Activated naive CD4-positive, alpha-beta T cell treated with anti-CD3 and anti-CD28 coated beads, Interleukin-2, amount 50 U/mL, for 24 hours (primary cell): Measurements from ENCODE around the gene COA6.
A peak's percentile ranks its signal among the peaks of the same experiment; 100 is the strongest.
"Not testable (repeated sequence)": the region's sequence is repeated elsewhere in the genome, so short reads cannot be mapped to it uniquely, and the experiment has no call there.

Source experiments
- H3K27ac Mint-ChIP-seq: one replicate; pipeline ENCODE4 v1.8.0; 2021; ENCODE audit warnings: mild to moderate bottlenecking, mixed read lengths
- H3K27me3 Mint-ChIP-seq: one replicate; pipeline ENCODE4 v1.8.0; 2021; ENCODE audit warnings: mixed read lengths
- H3K36me3 Mint-ChIP-seq: one replicate; pipeline ENCODE4 v1.8.0; 2021; ENCODE audit warnings: mixed read lengths
- H3K4me1 Mint-ChIP-seq: one replicate; pipeline ENCODE4 v1.8.0; 2021; ENCODE audit warnings: mixed read lengths
- H3K4me3 Mint-ChIP-seq: one replicate; pipeline ENCODE4 v1.8.0; 2021; ENCODE audit warnings: mild to moderate bottlenecking, mixed read lengths
- H3K9me3 Mint-ChIP-seq: one replicate; pipeline ENCODE4 v1.8.0; 2021; ENCODE audit warnings: mixed read lengths

Gene COA6

DNA sequence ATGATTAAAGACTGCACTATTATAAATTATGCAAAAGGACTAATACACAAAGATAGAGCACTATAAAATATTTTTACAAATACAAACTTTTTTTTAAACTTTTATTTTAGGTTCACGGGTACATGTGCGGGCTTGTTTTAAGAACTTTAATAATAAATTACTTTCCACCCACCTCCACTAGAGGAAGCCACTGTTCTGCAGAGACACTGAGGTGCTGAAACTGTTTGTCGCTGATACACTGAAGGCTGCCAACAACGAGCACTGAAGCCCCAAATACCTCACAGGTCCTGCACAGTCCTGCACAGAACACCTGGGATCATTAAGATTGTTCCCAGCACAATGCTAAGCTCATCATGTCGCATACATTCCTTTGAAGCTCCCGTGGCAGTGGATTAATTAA, 19.9 kb downstream of the COA6 start:
- Mint-ChIP-seq H3K27me3 (no peaks in the 10 kb centered on the region), H3K36me3 (peaks cover 12% of the 10 kb centered on the region), H3K9me3 (no peaks in the 10 kb centered on the region), H3K27ac (peak overlapping the region; percentile 70), H3K4me1 (peaks cover 42% of the 10 kb centered on the region), H3K4me3 (no peak overlapping the region)

DNA sequence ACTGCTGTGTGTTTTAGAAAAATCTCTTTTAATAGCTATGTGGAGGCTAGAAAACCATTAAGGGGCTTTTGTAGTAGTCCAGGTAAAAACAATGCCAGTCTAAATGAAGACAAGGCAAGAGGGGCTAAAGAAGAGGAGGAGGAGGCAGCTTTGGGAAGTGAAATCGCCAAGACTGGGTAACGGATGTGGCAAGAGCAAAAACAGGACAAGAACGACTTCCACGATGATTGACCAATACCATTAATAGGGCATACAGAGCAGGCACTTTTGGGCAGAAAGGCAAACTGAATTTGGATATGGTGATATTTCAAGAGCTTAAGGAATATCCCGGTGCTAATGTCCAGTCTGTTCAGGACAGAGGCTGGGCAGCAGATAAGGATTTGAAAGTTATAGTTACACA, 22.0 kb downstream of the COA6 start:
- Mint-ChIP-seq H3K4me3 (no peak overlapping the region), H3K27me3 (no peaks in the 10 kb centered on the region), H3K9me3 (no peaks in the 10 kb centered on the region), H3K27ac (peak overlapping the region; percentile 84), H3K4me1 (peaks cover 51% of the 10 kb centered on the region), H3K36me3 (peaks cover 15% of the 10 kb centered on the region)

DNA sequence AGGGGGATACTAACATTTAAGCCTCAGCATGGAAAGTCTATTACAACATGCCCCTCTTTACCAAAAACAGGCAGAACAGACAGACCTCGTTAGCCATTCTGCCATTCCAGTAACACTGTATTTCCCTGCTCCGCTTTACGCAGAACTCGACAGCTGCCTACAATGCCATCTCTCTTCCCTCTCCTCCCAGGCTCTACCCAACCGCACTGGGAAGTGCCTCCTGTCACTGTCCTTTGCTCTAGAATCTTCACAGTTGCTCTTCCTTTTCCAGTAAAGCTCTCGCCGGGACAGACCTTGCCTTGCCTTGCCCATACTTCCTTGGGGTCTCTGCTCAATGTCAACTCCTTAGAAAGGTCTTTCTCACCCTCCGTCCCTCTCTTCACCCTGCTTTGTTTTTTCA, 22.8 kb downstream of the COA6 start:
- Mint-ChIP-seq H3K27me3 (no peaks in the 10 kb centered on the region), H3K36me3 (peaks cover 15% of the 10 kb centered on the region), H3K9me3 (no peaks in the 10 kb centered on the region), H3K4me1 (peaks cover 59% of the 10 kb centered on the region), H3K27ac (peak overlapping the region; percentile 57), H3K4me3 (no peak overlapping the region)

DNA sequence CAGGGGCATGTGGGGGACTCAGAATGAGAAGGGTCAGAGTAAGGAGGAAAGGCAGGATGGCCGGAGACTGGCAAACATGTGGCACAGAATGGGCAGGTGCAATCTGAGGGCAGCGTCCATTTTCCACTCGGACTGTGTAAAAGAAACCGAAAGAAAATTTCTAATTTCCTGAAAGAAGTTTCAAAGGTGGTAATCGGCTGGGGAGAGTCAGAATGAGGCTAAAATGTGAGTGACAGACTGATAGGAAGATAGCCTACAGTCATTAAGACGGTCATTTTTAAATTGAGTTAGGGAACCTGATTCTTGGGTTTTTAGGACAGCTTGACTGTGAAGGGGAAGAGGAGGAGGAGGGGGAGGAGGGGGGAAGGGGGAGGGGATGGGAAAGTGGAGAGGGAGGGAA, 23.6 kb downstream of the COA6 start:
- peak overlapping the region; percentile 57 for H3K27ac Mint-ChIP-seq
- no peaks in the 10 kb centered on the region for H3K9me3 Mint-ChIP-seq
- no peak overlapping the region for H3K4me3 Mint-ChIP-seq
- H3K27me3 Mint-ChIP-seq: no peaks in the 10 kb centered on the region
- peaks cover 66% of the 10 kb centered on the region for H3K4me1 Mint-ChIP-seq
- peaks cover 19% of the 10 kb centered on the region for H3K36me3 Mint-ChIP-seq

DNA sequence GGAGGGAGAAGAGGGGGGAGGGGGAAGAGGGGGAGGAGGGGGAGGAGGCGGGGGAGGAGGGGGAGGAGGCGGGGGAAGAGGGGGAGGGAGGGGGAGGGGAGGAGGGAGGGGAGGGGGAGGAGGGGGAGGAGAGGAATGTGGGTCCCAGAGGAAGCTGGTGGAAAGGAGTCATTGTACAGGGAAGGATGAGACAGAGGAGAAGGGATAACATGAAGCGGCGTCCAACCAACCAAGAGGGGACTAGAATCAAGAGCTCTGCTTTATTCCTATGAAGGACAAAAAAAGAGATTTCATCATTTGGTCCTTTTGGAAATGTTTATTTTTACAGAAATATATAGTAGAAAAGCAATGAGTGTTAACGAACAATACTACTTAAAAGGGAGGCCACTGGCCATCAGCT, 24.5 kb downstream of the COA6 start:
- Mint-ChIP-seq H3K4me3 (no peak overlapping the region), H3K36me3 (peaks cover 19% of the 10 kb centered on the region), H3K27me3 (no peaks in the 10 kb centered on the region), H3K4me1 (peaks cover 74% of the 10 kb centered on the region), H3K9me3 (no peaks in the 10 kb centered on the region), H3K27ac (no peak overlapping the region)

DNA sequence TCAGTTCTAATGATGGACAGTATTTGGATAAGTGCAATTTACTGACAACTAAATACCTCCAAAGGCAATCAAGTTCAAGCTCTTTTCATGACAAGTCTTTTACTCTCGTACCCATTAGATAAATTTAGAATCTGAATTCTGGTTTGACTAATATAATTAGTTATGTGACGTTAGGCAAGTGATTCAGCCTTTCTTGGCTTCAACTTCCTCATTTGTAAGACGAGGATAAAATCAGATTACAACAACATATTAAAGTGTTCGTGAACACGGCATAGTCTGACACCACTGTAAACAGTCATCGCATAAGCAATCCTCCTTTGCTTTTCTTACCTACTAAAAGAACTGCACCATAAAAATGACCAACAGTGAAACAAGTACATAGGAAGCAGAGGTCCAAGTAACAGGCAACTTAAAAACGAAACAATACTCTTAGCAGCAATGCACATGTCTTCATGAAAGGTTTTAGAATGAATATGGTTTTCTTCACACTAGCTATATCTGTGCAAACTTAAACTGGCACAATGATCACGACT, 25.7 kb downstream of the COA6 start:
- no peaks in the 10 kb centered on the region for H3K27me3 Mint-ChIP-seq
- H3K4me1 Mint-ChIP-seq: peaks cover 76% of the 10 kb centered on the region
- H3K4me3 Mint-ChIP-seq: peak overlapping the region; percentile 89
- H3K36me3 Mint-ChIP-seq: peaks cover 22% of the 10 kb centered on the region
- H3K27ac Mint-ChIP-seq: peak overlapping the region; percentile 98
- no peaks in the 10 kb centered on the region for H3K9me3 Mint-ChIP-seq

DNA sequence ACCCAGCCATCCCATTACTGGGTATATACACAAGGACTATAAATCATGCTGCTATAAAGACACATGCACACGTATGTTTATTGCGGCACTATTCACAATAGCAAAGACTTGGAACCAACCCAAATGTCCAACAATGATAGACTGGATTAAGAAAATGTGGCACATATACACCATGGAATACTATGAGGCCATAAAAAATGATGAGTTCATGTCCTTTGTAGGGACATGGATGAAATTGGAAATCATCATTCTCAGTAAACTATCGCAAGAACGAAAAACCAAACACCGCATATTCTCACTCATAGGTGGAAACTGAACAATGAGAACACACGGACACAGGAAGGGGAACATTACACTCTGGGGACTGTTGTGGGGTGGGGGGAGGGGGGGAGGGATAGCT, 26.3 kb downstream of the COA6 start:
- Mint-ChIP-seq H3K4me1 (peaks cover 76% of the 10 kb centered on the region), H3K27ac (peak overlapping the region; percentile 98)

DNA sequence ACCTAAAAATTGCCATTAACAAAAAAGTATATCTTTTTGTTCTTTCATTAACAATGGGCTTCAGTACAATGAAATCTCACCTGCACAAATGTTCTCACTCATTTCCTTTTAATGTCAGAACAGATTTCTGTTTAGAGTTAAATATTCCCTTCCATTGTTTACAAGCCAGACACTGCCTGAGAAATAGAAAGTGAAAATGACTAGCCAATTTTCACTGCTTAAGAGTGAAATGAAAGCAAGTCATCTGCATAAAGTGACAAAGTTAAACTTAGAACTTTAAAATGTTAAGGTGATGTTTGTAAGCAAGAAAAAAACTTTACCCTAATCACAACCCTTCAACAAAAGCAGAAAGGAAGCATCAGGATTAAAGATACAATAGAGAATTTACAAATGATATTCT, 27.5 kb downstream of the COA6 start:
- peak overlapping the region; percentile 76 for H3K4me3 Mint-ChIP-seq

More for the DNA sequence above, 26.3 kb downstream of the COA6 start:
- Mint-ChIP-seq H3K4me3 (peak overlapping the region; percentile 89), H3K36me3 (peaks cover 22% of the 10 kb centered on the region)
- not testable (repeated sequence) for H3K27me3 Mint-ChIP-seq, H3K9me3 Mint-ChIP-seq

DNA sequence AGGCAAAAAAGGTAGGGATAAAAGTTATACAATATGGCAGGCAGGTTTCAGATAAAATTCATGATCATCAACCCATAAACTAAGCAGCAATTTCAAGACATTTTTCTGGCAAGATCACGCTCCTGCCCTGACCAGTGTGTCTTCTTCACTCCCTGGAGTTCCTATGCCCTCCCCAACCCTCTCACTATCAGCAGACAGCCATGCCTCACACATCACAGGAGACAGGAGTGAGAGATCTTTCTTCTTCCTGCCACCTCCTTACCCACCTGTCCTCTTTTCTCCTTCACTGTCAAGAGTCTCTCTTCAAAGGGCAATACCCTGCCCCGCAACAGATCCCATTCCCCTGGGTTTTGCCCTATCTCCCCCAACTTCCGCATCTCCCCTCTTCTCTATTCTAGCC, 28.4 kb downstream of the COA6 start:
- Mint-ChIP-seq H3K4me1 (peaks cover 83% of the 10 kb centered on the region), H3K27ac (peak overlapping the region; percentile 91), H3K36me3 (peaks cover 16% of the 10 kb centered on the region), H3K27me3 (no peaks in the 10 kb centered on the region), H3K9me3 (no peaks in the 10 kb centered on the region), H3K4me3 (peak overlapping the region; percentile 76)

More for the DNA sequence above, 27.5 kb downstream of the COA6 start:
- Mint-ChIP-seq H3K27me3 (no peaks in the 10 kb centered on the region), H3K27ac (peak overlapping the region; percentile 91), H3K9me3 (no peaks in the 10 kb centered on the region), H3K4me1 (peaks cover 81% of the 10 kb centered on the region), H3K36me3 (peaks cover 17% of the 10 kb centered on the region)

DNA sequence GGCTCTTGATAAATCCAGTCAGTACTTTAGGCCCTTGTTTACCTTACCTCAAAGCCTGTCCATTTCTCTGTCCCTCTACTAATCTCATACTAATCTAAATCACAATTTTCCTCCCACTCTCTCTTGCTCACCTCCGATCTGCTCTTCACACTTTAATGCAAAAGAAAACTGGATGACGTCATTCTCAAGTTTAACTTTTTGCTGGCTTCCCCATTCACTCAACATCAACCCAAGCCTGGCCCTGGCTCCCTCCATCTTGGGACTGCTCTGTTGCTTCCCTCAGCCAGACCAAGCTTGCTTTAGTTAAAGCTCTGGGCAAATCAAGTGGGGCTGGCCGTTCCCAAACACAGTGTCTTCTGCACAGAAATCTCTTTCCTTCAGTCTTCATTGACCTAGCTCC, 29.7 kb downstream of the COA6 start:
- Mint-ChIP-seq H3K4me3 (no peak overlapping the region), H3K27me3 (no peaks in the 10 kb centered on the region), H3K4me1 (peaks cover 90% of the 10 kb centered on the region), H3K36me3 (peaks cover 13% of the 10 kb centered on the region), H3K27ac (peak overlapping the region; percentile 88), H3K9me3 (no peaks in the 10 kb centered on the region)

DNA sequence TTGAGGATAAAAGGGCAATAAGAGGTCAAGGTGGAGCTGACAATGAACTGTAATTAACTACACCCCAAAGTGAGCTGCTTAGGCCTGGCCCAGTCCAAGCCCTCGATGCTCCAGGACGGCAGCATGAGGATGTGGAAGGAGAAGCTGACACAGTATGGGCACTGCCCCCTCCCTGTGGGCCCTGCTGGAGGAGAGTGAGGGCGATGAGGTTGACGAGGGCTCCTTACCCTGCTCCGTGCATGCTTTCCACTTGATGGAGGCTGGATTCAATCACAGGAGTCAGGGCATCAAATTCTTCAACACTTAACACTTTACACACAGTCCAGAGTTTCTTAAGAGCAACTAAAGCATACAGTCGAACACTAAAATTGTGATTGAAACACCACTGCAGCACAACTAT, 32.4 kb downstream of the COA6 start:
- Mint-ChIP-seq H3K9me3 (no peaks in the 10 kb centered on the region), H3K4me1 (peaks cover 84% of the 10 kb centered on the region), H3K4me3 (peak overlapping the region; percentile 56), H3K27ac (peak overlapping the region; percentile 91), H3K36me3 (peaks cover 11% of the 10 kb centered on the region), H3K27me3 (no peaks in the 10 kb centered on the region)

DNA sequence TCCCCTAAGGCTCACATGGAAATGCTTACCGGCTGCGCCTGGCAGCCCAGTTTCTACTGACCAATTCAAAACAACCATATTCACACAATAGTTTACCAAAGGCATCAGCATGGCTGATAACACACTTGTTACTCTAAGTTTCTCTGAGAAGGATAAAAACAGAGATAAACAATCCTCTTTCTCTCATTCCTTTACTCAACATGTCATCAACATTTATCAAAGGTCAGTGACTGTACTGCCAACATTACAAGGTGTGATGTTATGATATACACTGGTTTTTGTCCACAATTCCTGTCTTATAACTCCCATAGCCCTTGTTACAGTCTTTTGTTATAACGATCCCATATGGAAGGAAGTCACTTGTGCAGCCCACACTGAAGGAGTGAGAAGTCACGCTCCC, 33.6 kb downstream of the COA6 start:
- Mint-ChIP-seq H3K27me3 (no peaks in the 10 kb centered on the region), H3K9me3 (no peaks in the 10 kb centered on the region), H3K4me3 (no peak overlapping the region), H3K4me1 (peaks cover 72% of the 10 kb centered on the region), H3K36me3 (peaks cover 7% of the 10 kb centered on the region), H3K27ac (peak overlapping the region; percentile 91)

DNA sequence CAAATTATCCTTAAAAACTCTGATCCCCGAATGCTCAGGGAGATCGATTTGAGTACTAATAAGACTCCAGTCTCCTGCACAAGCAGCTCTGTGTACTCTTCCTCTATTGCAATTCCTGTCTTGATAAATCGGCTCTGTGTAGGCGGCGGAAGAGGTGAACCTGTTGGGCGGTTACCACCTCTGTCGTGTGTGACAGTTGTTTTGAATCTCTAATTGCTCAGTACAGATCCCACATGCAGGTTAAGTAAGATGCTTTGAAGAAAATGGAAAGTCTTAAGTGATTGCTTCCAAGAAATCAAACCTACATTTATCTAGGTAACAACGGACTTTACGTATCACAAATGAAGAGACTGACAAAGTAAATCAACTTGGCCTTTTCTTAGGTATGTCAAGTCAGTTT, 35.5 kb downstream of the COA6 start:
- no peaks in the 10 kb centered on the region for H3K27me3 Mint-ChIP-seq
- no peaks in the 10 kb centered on the region for H3K9me3 Mint-ChIP-seq
- H3K4me3 Mint-ChIP-seq: peak overlapping the region; percentile 79
- H3K27ac Mint-ChIP-seq: peak overlapping the region; percentile 97
- peaks cover 57% of the 10 kb centered on the region for H3K4me1 Mint-ChIP-seq
- H3K36me3 Mint-ChIP-seq: peaks cover 2% of the 10 kb centered on the region

DNA sequence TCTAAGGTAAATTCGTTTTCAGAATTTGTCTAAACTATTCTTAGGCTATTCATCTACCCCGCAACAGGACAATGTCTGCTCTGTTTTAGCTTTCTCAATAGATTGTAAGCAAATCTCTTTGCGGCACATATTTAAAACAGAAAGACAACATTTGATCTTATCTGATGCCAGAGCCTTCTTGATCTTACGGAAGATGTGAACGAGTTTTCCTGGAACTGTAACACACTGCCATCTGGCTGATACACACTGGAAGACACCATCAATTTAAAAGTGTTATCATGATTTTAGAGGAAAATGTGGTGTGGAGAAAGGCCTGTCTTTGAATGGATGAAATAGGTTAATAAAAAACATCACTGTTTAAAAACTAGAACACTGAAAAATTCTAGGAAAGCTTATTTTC, 36.1 kb downstream of the COA6 start:
- H3K36me3 Mint-ChIP-seq: peaks cover 3% of the 10 kb centered on the region
- no peaks in the 10 kb centered on the region for H3K27me3 Mint-ChIP-seq
- peaks cover 55% of the 10 kb centered on the region for H3K4me1 Mint-ChIP-seq
- no peaks in the 10 kb centered on the region for H3K9me3 Mint-ChIP-seq
- peak overlapping the region; percentile 97 for H3K27ac Mint-ChIP-seq
- peak overlapping the region; percentile 79 for H3K4me3 Mint-ChIP-seq

DNA sequence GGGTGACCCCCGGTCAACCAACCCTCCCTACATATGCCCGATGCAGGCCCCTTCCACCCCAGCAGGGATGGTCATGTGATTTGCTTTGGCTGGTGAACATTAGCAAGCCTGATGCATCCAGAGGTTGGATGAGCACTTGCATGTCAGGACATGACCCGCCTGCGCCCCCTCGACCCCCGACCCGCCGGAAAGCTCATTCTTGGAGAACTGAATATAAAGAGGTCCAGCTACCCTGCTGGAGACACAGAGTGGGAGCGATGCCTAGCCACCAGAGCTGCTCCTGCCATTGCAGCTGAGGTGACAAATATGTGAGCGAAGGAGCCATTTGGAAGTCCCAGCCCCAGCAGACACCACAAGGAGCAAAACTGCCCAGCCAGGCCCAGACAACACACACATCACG, 39.6 kb downstream of the COA6 start:
- peaks cover 14% of the 10 kb centered on the region for H3K36me3 Mint-ChIP-seq
- H3K4me3 Mint-ChIP-seq: no peak overlapping the region
- no peaks in the 10 kb centered on the region for H3K9me3 Mint-ChIP-seq
- H3K27me3 Mint-ChIP-seq: no peaks in the 10 kb centered on the region
- peaks cover 20% of the 10 kb centered on the region for H3K4me1 Mint-ChIP-seq
- H3K27ac Mint-ChIP-seq: no peak overlapping the region

DNA sequence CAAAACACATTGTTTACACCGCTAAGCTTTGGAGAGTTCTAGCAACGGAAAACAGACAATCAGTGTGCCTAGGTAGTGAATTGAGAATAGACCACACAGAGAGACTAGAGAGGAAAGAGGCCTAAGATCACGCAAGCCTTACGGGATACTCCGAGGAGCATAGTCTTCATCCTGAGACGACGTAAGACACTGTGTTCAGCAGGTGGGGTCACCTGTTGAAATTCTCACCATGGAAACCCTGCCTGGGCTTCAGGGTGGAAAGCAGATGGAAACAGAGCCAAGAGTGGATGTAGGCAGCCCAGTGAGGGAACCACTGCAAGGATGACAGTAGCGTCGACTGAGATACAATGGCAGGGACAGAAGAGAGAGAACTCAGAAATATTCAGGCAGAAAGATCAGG, 40.2 kb downstream of the COA6 start:
- Mint-ChIP-seq H3K4me3 (no peak overlapping the region), H3K27me3 (no peaks in the 10 kb centered on the region), H3K27ac (no peak overlapping the region), H3K9me3 (no peaks in the 10 kb centered on the region), H3K4me1 (peaks cover 14% of the 10 kb centered on the region), H3K36me3 (peaks cover 14% of the 10 kb centered on the region)

DNA sequence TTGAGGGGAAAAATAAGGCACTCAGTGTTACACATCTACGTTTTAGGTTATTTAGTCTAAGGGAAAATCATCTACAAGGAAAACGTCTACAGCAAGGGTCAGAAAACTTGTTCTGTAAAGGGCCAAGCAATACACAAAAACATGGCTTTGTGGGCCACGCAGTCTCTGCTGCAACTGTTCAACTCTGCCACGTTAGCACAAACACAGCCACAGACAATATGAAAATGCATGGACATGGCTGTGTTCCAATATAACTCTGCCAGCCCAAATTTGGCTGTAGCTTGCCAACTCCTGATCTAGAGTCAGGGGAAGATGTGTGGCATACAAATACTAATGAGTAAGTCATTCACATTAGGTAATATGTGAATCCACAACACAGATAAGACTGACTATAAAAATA, 40.7 kb downstream of the COA6 start:
- H3K27ac Mint-ChIP-seq: no peak overlapping the region

More for the DNA sequence above, 40.7 kb downstream of the COA6 start:
- Mint-ChIP-seq H3K27me3 (no peaks in the 10 kb centered on the region), H3K36me3 (peaks cover 12% of the 10 kb centered on the region), H3K4me1 (peaks cover 9% of the 10 kb centered on the region), H3K4me3 (no peak overlapping the region), H3K9me3 (no peaks in the 10 kb centered on the region)
